ENCODE data around the gene HSPBP1. TPM values are rescaled to one million over a fixed set of nuclear protein-coding genes. Genes with fewer than 3 reads are reported as not detected.
A peak's percentile ranks its signal among the peaks of the same experiment; 100 is the strongest.

The HSPBP1 gene
- total and polyA plus RNA-seq, 4 donors, result 19.3 to 62.2 (median 51.7) TPM

GRCh38 chr19:55289117-55289796, 9.3 kb upstream of the HSPBP1 start:
- no peak for TF ChIP-seq CTCF (IDR thresholded peaks at IDR 0.05; ENCODE audit: control extremely low read depth, extremely low read depth)
- no peak overlapping the region for H3K4me3 ChIP-seq
- peaks cover 0 to 4% (median 0%) of the 10 kb centered on the region in 4 donors for H3K36me3 ChIP-seq (ENCODE audit: control insufficient read depth in 4 of 4, insufficient read depth in 4 of 4, low read length in 4 of 4)
- ATAC-seq (ENCODE audit: insufficient read depth, low FRiP score), result no peak
- H3K27me3 ChIP-seq (ENCODE audit: control insufficient read depth in 3 of 3, insufficient read depth in 3 of 3, low read length in 2 of 3), result no peaks in the 10 kb centered on the region
- no peak overlapping the region for H3K27ac ChIP-seq (ENCODE audit: low read depth in 1 of 2, low read length in 1 of 2)
- no peak for DNase-seq
- no peak overlapping the region for H3K9ac ChIP-seq (ENCODE audit: insufficient read depth in 1 of 2, low read length in 2 of 2)
- H3K9me3 ChIP-seq (ENCODE audit: control insufficient read depth in 4 of 4, insufficient read depth in 3 of 4, low read length in 3 of 4), result no peaks in the 10 kb centered on the region
- 97 to 98% methylated on average over 9 of the region's 9 CpGs for WGBS, 2 donors
- peaks cover 0 to 8% (median 0%) of the 10 kb centered on the region in 5 donors for H3K4me1 ChIP-seq (ENCODE audit: control insufficient read depth in 5 of 5, insufficient read depth in 5 of 5, low read length in 5 of 5)

- 90 to 95% methylated on average over 21 of the region's 21 CpGs for WGBS, 2 donors
- Histone ChIP-seq H3K27me3 (ENCODE audit: control insufficient read depth in 3 of 3, insufficient read depth in 3 of 3, low read length in 2 of 3) (no peaks in the 10 kb centered on the region), H3K27ac (ENCODE audit: low read depth in 1 of 2, low read length in 1 of 2) (no peak overlapping the region), H3K4me1 (ENCODE audit: control insufficient read depth in 5 of 5, insufficient read depth in 5 of 5, low read length in 5 of 5) (peaks cover 0 to 8% (median 0%) of the 10 kb centered on the region in 5 donors), H3K9ac (ENCODE audit: insufficient read depth in 1 of 2, low read length in 2 of 2) (no peak overlapping the region), H3K36me3 (ENCODE audit: control insufficient read depth in 4 of 4, insufficient read depth in 4 of 4, low read length in 4 of 4) (peaks cover 0 to 4% (median 0%) of the 10 kb centered on the region in 4 donors), H3K9me3 (ENCODE audit: control insufficient read depth in 4 of 4, insufficient read depth in 3 of 4, low read length in 3 of 4) (no peaks in the 10 kb centered on the region), H3K4me3 (no peak overlapping the region)
- DNase-seq (no peak), ATAC-seq (ENCODE audit: insufficient read depth, low FRiP score) (no peak)
- no peak for TF ChIP-seq CTCF (IDR thresholded peaks at IDR 0.05; ENCODE audit: control extremely low read depth, extremely low read depth)
Measured at GRCh38 chr19:55287361-55288079, 7.6 kb upstream of the HSPBP1 start.

- Histone ChIP-seq H3K4me3 (no peak overlapping the region), H3K36me3 (ENCODE audit: control insufficient read depth in 4 of 4, insufficient read depth in 4 of 4, low read length in 4 of 4) (no peaks in the 10 kb centered on the region), H3K27me3 (ENCODE audit: control insufficient read depth in 3 of 3, insufficient read depth in 3 of 3, low read length in 2 of 3) (no peaks in the 10 kb centered on the region), H3K9ac (ENCODE audit: insufficient read depth in 1 of 2, low read length in 2 of 2) (peak overlapping the region in 1 of 2 donors; percentile 2), H3K4me1 (ENCODE audit: control insufficient read depth in 5 of 5, insufficient read depth in 5 of 5, low read length in 5 of 5) (peaks cover 0 to 15% (median 4%) of the 10 kb centered on the region in 5 donors), H3K9me3 (ENCODE audit: control insufficient read depth in 4 of 4, insufficient read depth in 3 of 4, low read length in 3 of 4) (no peaks in the 10 kb centered on the region), H3K27ac (ENCODE audit: low read depth in 1 of 2, low read length in 1 of 2) (peak overlapping the region in 1 of 2 donors; percentile 9)
- WGBS, 2 donors, result 47 to 63% methylated on average over 18 of the region's 18 CpGs
- no peak for TF ChIP-seq CTCF (IDR thresholded peaks at IDR 0.05; ENCODE audit: control extremely low read depth, extremely low read depth)
- ATAC-seq (ENCODE audit: insufficient read depth, low FRiP score) (no peak), DNase-seq (peak in 1 of 3 donors; percentile 28)
Measured at GRCh38 chr19:55285229-55285890, 5.5 kb upstream of the HSPBP1 start.
